Measurements from ENCODE around the gene THOC7.

Gene THOC7

DNA sequence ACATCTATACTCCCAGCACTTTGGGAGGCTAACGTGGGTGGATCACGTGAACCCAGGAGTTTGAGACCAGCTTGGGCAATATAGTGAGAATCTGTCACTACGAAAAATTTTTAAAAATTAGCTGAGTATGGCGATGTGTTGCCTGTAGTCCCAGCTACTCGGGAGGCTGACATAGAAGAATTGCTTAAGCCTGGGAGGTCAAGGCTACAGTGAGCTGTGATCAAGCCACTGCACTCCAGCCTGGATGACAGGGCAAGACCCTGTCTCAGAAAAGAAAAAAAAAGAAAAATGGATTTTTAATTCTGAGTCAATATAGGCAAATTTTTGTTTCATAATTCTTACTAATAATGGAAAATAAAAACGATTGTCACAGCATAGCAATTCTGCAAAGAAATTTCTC lies 31.2 kb downstream of the THOC7 start:
- DNase-seq, result no peak

DNA sequence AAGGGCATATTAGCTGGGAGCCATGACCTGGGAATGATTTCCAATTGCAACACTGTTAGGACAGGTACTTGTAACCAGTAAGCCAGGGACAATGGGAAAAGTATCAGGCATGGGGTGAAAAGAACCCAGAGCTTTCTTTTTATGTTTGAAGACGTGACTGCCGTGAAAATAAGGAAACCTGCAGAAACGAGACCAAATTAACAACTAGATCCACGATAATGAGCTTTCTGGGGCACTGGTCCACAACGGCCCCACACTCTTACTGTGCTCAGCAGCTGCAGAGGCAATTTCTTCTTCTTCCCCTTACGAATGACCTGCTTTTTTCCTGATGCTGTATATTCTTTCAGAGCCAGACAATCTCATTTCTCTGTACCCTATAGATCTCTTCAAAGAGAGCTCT lies 33.1 kb downstream of the THOC7 start:
- DNase-seq, result no peak

DNA sequence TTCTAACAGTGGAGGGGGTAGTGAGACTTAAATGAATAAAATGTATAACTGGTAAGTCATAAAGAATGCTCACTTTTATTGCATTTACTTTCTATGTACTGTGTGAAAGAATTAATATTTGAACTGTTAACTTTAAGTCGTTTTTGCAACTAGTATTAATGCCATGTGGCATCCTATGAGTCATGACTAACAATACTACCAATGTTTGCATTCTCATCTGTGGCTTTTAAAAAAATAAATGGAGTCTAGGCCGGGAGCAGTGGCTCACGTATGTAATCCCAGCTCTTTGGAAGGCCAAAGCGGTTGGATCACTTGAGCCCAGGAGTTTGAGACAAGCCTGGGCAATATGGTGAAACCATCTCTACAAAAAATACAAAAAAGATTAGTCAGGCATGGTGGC lies 39.3 kb downstream of the THOC7 start:
- no peak for DNase-seq

DNA sequence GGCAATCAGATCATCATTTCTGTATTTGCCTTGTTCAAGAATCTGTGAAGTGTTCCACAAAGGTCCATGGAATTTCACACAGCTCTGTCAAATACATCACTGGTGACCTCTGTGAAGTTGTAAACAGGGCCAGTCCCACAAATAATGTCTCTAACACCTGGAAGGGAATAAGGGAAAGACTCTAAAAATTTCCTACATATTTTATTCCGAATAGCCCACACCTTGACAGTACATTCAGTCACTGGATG lies 44.5 kb downstream of the THOC7 start, which contains the start of gene C3orf49:
TSS of gene C3orf49 (plus strand) at position 149 of the 248 bp plus-strand sequence. CDS start 173 bp downstream, outside the sequence.
- DNase-seq, result no peak

DNA sequence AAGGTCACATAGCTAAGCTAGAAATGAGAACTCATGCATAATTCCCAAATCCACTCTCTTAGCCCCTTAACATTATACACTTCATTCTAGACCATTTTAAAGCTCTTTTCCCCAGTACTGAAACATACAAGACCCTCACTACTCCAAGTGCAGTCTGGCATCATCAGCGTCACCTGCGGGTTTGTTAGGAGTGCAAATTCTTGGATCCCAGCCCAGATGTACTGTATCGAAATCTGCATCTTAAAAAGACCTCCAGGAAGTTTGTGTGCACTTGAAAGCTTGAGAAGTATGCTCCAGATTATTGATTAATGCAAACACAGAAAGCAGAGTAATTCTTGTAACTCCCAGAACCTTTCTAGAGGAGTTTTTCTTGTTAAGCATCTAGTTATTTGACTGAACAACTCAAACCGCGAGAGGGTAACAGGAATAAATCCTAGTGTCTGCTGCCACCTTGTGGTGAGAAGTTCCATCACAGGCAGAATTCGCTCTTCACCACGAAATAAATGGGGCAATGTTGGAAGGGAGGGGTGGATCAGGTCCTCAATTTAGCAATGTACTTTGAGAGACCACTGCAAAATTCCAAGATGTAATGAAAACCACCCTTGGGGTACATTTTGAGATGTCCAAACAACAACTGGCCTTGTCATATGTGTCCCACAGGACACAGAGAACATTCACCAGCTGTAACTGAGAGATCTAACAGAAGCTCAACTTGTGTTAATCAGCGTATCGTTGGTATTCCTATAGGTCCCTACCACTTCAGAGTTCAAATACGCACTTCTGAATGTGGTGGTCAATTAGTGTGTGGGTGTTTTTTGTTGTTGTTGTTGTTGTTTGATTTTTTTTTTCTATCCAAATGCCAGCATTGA lies 45.1 kb downstream of the THOC7 start:
- DNase-seq, result peak; percentile 64

DNA sequence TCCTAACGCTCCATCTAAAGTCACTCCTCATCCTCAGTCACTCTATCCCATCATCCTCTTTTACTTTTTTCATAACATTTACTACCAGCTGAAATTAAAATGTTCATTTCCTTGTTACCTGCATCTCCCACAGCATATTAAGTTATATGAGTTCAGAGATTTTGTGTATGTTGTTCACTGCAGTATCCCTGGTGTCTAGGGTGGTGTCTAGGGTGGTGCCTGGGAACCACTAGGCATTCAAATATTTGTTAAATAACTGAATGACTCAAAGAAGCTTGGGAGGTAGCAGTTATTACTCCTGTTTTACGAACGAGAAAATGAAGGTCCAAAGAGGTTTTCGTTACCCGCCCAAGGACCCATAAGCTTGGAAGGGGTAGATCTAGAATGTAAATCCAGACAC lies 46.4 kb downstream of the THOC7 start:
- no peak for DNase-seq

DNA sequence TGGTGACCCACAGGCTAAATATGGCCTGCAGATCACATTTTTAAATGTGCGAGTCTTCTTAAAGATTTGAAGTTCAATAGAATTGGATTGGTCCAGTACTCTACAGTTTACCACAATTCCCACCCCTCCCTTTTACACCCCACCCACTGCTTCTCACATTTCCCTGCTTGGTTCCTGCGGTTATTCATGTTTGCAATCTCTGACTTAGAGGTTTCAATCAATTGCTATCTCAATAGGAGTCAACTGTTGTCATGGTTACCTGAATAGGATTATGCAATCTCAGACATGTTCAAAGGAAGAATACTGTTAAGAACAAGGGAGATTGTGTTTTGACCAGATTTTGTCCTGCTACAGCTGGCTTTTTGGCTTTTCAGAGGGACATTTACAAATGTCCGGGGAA lies 49.4 kb downstream of the THOC7 start:
- DNase-seq, result no peak

DNA sequence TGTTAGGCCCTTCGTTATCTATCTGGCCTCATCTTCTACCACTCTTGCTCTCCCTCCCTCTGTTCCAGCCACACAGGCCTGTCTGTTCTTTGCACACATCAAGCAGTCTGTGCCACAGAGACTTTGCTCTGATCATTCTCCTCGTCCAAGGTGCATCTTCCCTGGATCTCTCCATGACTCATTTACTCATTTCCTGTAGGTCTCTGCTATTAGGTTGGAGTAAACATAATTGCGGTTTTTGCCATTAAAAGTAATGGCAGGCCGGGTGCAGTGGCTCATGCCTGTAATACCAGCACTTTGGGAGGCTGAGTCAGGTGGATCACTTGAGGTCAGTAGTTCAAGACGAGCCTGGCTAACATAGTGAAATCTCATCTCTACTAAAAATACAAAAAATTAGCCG lies 54.0 kb downstream of the THOC7 start:
- no peak for DNase-seq

DNA sequence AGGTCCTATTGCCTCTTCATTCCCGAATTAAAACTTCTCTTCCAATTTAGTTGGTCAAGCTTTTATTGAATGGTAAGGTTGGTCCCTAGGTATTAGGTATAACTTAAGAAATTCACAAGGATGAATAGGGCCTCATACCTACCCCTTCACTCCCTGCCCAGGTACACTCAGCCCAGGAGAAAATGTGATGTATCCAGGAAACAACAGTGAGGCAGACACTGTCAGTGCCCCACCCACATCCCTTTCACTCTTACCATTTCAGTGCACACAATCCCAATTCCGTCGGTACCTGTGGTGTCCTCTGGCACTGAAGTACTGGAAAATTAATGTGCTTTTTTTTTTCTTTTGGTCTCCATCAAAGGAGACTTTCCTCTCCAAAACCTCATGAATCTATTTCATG lies 55.0 kb downstream of the THOC7 start:
- no peak for DNase-seq

DNA sequence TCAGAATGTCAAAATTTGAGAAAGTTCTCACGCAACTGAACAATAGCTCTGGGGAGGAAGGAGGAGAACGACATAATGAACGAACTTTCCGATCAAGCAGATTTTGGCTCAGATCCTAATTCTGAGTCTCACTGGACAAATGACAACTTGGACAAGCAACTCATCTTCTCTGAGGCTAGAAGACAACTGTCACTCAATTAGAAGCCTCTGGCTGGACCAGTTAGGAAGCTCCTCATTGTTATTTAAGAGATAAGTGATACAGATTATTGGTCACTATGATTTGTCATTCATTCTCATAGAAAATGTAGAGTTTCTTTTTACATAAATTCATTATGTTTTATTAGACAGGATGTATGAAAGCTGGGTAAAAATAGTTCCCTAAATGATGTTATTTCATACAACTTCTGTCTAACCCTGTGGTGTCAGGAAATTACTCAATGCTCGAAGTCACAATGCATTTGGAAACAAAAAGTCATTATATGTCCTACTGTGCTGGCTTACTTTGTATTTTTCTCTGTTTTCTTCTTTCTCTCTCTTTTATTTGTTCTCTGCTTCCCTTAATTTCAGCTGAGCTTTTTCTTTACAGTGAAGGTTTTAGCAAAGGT lies 55.5 kb downstream of the THOC7 start:
- DNase-seq, result no peak

DNA sequence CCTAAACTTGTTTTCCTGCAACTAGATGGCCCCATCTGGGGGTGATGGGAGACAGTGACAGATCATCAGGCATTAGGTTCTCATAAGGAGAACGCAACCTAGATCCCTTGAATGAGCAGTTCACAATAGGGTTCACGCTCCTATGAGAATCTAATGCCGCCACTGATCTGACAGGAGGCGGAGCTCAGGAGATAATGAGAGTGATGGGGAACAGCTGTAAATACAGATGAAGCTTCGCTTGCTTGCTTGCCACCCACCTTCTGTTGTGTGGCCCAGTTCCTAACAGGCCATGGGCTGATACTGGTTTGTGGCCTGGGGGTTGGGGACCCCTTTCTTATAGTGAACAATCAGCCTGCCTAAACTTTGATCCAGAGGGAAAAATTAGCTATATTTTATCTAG lies 59.7 kb downstream of the THOC7 start:
- no peak for DNase-seq

DNA sequence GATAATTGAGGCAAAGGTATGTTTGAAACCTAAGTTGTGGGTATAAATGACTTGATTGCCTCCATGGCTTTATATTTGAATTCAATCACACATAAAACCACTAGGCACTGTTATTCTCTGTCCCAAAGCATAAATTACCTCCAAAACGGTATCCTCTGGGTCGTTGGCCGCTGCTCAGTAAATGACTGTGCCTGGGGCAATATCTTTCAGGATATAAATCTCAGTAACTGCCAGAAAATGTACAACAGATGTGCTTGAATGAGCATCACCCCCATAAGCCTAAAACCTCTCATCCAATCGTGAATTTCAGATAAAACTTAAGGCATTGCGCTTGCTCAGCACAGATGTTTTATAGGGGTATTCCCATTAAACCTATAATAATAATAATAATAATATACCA lies 63.5 kb downstream of the THOC7 start:
- no peak for DNase-seq

DNA sequence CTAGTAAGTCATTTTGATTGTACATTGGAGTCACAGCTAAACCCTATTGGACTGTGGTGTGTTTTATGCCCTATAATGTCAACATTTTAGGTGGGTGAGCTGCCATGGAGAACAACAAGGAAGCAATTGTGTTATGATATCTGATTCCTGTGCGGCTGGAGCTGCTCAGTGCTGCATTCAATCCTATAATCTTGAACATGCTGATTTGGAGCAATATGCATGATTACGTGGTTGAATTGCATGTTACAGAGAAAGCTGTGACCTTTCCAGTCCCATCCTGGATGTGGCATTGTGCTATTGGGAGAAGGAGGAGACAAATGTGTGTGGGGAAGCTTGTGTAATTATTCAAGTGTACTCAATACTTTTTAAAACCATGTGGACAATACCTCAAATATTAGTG lies 64.7 kb downstream of the THOC7 start:
- DNase-seq, result no peak

DNA sequence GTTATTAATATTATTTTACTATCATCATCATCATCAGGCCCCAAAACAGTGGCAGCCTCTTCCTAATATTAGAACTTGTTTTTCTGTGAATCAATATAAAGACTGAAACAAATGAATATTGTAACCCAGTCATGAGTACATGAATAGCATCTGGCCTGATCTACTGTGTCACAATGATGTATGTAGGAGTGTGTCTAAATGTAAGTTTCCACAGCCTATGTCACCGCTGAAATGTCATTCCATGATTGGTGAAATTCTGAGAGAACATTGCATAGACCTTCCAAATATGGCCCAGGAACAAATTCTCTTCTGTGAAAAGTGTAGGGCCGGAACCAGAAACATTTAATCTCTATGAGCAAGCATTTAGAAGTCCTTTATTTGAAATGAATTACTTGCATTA lies 65.1 kb downstream of the THOC7 start:
- no peak for DNase-seq

DNA sequence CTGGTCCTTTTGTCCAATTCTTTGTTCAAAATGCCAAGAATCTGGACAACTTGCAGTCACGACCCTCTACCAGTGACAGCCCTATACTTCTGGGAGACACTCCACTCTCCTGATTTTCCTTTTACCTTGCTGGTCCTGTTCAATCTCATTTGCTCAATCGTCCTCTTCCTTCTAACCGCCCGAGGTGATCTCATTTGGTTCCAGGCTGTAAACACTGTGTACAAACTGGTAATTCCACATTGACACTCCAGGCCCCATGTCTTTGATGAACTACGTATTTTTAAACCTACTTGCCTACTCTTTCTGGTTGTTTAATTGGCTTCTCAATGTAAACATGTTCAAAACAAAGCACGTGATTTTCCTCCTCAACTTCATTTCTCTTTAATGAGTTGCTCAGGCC lies 68.2 kb downstream of the THOC7 start:
- no peak for DNase-seq

DNA sequence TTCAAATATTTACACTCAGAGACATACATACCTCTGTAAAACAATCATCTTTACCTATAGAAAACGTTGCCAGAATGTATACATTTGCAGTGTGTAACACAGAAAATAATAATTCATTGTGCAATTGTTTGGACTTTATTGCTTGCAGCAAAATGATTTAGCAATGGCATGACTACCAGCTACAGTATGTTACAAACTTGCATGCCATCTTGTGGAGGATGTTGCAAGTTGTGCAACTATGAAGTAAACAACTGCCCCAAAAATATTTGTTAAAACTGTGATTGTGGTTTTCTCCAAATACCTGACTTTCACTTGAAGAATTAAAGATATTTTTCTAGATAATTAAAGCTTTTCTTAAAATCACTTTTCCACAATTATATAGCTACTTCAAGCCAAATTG lies 71.6 kb downstream of the THOC7 start:
- DNase-seq, result no peak

All from CD4-positive, alpha-beta T cell treated with Interleukin-12 subunit alpha and Interleukin-12 subunit beta, for 1 hour (primary cell).